SU-DHL-6 (cell line): ENCODE results near the gene ITPR1.

Source experiments
- EZH2phosphoT487 ChIP-seq: fragments of 200-600 bp; sonication (generic), shearing (Covaris generic); conservative IDR thresholded peaks from 2 replicates; pipeline ENCODE4 v1.6.1; 2018; ENCODE audit warnings: mild to moderate bottlenecking, antibody characterized with exemption, low read length, moderate library complexity, mixed read lengths
- TF ChIP-seq, protein P1 (sequence below): fragments of 200-600 bp; sonication (generic); IDR thresholded peaks from one replicate; pipeline ENCODE4 v1.5.1; 2017; ENCODE audit warnings: antibody characterized with exemption, mild to moderate bottlenecking, low read length, moderate library complexity; ENCODE audit not compliant: insufficient read depth, poor library complexity, severe bottlenecking

DNA sequence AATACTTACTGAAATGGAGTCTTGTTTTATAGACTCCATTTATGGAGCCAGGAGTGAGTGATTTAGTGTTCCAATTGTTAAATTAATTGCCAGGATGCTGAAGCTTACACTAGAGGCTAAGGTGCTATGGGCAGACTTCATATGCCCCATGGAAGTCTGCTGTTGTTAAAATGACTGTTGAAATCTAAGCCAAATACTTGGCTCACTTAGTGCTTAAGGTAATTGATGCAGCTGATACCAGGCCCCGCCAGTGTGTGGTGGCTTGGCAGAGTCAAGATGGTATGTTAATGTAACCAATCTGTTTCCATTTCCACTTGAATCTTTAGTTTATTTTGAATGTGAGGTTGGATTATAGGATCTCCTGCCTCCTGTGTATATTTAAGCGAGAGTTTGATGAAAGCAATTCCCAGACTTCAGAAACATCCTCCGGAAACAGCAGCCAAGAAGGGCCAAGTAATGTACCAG, 187.1 kb downstream of the ITPR1 start:
- TF ChIP-seq, protein P1, sequence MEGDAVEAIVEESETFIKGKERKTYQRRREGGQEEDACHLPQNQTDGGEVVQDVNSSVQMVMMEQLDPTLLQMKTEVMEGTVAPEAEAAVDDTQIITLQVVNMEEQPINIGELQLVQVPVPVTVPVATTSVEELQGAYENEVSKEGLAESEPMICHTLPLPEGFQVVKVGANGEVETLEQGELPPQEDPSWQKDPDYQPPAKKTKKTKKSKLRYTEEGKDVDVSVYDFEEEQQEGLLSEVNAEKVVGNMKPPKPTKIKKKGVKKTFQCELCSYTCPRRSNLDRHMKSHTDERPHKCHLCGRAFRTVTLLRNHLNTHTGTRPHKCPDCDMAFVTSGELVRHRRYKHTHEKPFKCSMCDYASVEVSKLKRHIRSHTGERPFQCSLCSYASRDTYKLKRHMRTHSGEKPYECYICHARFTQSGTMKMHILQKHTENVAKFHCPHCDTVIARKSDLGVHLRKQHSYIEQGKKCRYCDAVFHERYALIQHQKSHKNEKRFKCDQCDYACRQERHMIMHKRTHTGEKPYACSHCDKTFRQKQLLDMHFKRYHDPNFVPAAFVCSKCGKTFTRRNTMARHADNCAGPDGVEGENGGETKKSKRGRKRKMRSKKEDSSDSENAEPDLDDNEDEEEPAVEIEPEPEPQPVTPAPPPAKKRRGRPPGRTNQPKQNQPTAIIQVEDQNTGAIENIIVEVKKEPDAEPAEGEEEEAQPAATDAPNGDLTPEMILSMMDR = no peak
- TF ChIP-seq EZH2phosphoT487 = no peak
